Ishikawa (cell line): ENCODE results near the gene ARL4C.

Source experiments
- CEBPB ChIP-seq: IDR thresholded peaks from 2 replicates; pipeline ENCODE4 v1.6.1; 2012
- CREB1 ChIP-seq: IDR thresholded peaks from 2 replicates; pipeline ENCODE4 v1.6.1; 2012; ENCODE audit warnings: low read depth
- EGR1 ChIP-seq: IDR thresholded peaks from 2 replicates; pipeline ENCODE4 v1.6.1; 2012
- EP300 ChIP-seq: IDR thresholded peaks from 2 replicates; pipeline ENCODE4 v1.6.1; 2012; ENCODE audit warnings: borderline replicate concordance
- FOXM1 ChIP-seq: IDR thresholded peaks from 2 replicates; pipeline ENCODE4 v1.6.1; 2012; ENCODE audit warnings: low read depth, borderline replicate concordance
- NFIC ChIP-seq: IDR thresholded peaks from 2 replicates; pipeline ENCODE4 v1.6.1; 2012
- RAD21 ChIP-seq: IDR thresholded peaks from 2 replicates; pipeline ENCODE4 v1.6.1; 2012; ENCODE audit warnings: low read depth
- TAF1 ChIP-seq: IDR thresholded peaks from 2 replicates; pipeline ENCODE4 v1.6.1; 2012; ENCODE audit warnings: low read depth, mild to moderate bottlenecking
- TCF12 ChIP-seq: IDR thresholded peaks from 2 replicates; pipeline ENCODE4 v1.6.1; 2012; ENCODE audit warnings: low read depth
- TEAD4 ChIP-seq: IDR thresholded peaks from 2 replicates; pipeline ENCODE4 v1.6.1; 2012
- YY1 ChIP-seq: IDR thresholded peaks from 2 replicates; pipeline ENCODE4 v1.6.1; 2012; ENCODE audit warnings: low read depth
- ZBTB7A ChIP-seq: IDR thresholded peaks from 2 replicates; pipeline ENCODE4 v1.6.1; 2012; ENCODE audit warnings: low read depth
- TF ChIP-seq, protein P1 (sequence below): IDR thresholded peaks from 2 replicates; pipeline ENCODE4 v1.6.1; 2012; ENCODE audit warnings: low read depth, mild to moderate bottlenecking
- TF ChIP-seq, protein P2 (sequence below): IDR thresholded peaks from 2 replicates; pipeline ENCODE4 v1.6.1; 2012
- TF ChIP-seq, protein P3 (sequence below): IDR thresholded peaks from 2 replicates; pipeline ENCODE4 v1.6.1; 2012

ARL4C gene

DNA sequence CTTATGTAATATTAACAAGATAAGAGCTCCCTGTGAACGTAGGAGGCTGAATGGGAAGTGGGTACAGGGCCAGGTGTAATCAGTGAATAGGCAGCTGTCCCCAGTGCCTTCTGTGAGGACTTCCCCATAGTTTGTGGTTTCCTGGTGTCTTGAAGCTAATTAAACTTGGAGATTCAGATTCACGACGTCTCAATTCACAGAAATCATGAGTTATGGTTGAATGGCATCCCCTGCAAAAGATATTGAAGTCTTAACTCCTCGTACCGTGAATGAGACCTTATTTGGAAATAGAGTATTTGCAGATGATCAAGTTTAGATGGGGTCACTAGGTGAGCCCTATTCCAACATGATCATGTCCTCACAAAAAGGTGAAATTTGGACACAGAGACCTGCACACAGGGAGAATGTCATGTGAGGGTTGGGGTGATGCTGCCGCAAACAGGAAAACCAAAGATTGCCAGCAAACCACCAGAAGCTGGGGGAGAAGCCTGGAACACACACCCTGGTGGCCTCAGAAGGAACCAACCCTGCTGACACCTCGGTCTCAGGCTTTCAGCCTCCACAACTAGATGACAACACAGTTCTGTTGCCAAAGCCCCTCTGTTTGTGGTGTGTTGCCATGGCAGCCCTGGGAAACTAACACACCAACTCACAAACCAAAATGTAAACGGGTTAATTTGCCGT is 13.2 kb downstream of the ARL4C start:
- TF ChIP-seq, protein P1, sequence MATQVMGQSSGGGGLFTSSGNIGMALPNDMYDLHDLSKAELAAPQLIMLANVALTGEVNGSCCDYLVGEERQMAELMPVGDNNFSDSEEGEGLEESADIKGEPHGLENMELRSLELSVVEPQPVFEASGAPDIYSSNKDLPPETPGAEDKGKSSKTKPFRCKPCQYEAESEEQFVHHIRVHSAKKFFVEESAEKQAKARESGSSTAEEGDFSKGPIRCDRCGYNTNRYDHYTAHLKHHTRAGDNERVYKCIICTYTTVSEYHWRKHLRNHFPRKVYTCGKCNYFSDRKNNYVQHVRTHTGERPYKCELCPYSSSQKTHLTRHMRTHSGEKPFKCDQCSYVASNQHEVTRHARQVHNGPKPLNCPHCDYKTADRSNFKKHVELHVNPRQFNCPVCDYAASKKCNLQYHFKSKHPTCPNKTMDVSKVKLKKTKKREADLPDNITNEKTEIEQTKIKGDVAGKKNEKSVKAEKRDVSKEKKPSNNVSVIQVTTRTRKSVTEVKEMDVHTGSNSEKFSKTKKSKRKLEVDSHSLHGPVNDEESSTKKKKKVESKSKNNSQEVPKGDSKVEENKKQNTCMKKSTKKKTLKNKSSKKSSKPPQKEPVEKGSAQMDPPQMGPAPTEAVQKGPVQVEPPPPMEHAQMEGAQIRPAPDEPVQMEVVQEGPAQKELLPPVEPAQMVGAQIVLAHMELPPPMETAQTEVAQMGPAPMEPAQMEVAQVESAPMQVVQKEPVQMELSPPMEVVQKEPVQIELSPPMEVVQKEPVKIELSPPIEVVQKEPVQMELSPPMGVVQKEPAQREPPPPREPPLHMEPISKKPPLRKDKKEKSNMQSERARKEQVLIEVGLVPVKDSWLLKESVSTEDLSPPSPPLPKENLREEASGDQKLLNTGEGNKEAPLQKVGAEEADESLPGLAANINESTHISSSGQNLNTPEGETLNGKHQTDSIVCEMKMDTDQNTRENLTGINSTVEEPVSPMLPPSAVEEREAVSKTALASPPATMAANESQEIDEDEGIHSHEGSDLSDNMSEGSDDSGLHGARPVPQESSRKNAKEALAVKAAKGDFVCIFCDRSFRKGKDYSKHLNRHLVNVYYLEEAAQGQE: no peak
- TF ChIP-seq, protein P2, sequence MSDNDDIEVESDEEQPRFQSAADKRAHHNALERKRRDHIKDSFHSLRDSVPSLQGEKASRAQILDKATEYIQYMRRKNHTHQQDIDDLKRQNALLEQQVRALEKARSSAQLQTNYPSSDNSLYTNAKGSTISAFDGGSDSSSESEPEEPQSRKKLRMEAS: no peak
- TF ChIP-seq YY1 (no peak), CREB1 (no peak), TEAD4 (no peak), FOXM1 (no peak), ZBTB7A (no peak), TAF1 (no peak)

DNA sequence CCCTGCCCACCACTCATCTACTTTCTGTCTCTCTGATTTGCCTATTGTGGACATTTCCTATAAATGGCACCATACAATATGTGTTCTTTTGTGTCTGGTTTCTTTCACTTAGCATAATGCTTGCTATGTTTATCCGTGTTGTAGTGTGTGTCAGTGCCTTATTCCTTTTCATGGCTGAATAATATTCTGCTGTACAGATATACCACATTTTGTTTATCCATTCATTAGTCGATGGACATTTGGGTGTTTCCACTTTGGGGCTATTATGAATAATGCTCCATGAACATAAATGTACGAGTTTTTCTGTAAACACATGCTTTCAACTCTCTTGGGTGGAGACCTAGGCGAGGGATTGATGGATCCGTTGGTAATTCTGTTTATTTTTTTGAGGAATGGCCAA is 15.6 kb downstream of the ARL4C start:
- TF ChIP-seq TCF12: no peak

DNA sequence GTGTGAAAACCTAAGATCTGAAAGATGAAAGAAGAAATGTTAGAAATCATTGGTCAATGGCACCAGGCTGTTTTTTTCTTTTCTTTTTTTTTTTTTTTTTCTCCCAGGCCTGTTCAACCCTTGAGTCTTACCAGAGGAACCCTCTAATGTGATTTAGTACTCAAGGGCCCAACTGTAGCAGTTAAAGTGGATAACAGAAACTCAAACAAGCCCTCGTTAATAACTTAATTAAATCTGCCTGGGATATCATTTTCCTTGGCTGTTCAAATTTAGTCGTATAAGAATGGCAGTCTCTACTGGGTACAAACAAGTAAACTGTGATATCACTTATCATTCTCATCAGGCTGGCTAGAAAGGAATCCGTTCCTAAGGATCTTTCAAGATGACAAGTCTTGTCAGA is 16.5 kb downstream of the ARL4C start:
- TF ChIP-seq CEBPB (no peak), TAF1 (no peak), EGR1 (no peak)
- TF ChIP-seq, protein P1: no peak
- TF ChIP-seq, protein P2: no peak

DNA sequence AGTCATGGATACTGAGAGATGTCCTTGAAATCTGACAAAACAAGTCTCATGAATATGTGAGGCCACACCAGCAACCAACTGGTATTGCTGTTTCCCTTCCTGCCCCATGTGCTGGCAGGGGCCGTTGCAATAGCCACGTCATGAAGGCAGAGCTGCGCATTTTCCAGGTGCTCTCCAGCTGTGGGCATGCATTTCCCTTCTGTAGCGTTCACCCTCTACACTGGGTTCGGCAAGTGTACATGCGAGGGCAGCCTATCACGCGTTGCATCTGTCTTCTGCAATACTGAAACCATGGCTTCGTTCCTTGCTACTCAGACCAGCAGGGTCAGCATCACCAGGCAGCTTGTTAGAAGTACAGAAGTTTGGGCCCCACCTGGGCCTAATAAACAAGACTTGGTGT is 17.4 kb downstream of the ARL4C start:
- TF ChIP-seq, protein P3, sequence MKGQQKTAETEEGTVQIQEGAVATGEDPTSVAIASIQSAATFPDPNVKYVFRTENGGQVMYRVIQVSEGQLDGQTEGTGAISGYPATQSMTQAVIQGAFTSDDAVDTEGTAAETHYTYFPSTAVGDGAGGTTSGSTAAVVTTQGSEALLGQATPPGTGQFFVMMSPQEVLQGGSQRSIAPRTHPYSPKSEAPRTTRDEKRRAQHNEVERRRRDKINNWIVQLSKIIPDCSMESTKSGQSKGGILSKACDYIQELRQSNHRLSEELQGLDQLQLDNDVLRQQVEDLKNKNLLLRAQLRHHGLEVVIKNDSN: no peak
- TF ChIP-seq EGR1: no peak

DNA sequence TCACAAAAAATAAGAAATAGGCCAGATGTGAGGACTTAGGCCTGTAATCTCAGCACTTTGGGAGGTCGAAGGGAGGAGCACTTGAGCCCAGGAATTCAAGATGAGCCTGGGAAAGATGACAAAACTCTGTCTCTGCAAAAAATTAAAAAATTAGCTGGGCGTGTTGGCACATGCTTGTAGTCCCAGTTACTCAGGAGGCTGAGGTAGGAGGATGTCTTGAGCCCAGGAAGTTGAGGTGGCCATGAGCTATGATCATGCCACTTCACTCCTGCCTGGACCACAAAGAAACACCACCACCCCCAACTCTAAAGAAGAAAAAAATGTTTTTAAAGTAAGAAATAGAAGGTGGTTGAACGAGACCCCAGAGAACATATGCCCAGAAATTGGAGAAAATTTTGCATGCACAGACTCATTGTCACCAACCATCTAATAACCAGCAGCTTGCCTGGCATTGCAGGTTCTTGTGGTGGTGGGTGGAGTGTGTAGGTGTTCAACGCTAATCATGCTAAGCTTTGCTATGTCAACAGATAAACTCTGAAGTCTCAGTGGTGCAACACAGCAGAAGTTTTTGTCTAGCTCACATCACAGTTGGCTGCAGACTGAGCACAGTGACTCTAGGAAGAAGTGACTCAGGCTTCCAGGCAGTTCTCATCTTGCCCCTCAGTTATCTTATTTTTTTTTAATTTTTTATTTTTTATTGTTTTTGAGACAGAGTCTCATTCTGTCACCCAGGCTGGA is 18.6 kb downstream of the ARL4C start:
- TF ChIP-seq ZBTB7A: no peak
- TF ChIP-seq YY1: no peak
- TF ChIP-seq CEBPB: no peak
- TF ChIP-seq TAF1: no peak
- TF ChIP-seq FOXM1: no peak
- TF ChIP-seq EP300: no peak
- TF ChIP-seq, protein P1: no peak
- TF ChIP-seq, protein P3: no peak
- no peak for TF ChIP-seq TEAD4

DNA sequence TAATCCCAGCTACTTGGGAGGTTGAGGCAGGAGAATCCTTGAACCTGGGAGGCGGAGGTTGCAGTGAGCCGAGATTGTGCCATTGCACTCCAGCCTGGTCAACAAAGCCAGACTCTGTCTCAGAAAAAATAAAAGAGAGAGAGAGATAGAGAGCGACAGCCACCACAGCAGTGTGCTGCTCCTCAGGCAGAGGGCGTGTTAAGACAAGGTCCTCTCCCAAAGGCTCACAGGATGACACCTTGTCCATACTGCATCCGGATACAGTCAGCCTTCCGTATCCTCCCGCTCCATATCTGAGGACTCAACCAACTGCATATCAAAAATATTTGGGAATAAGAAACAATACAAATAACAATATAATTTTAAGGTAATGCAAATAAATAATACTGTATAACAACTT is 20.1 kb downstream of the ARL4C start:
- TF ChIP-seq CREB1: no peak
- TF ChIP-seq ZBTB7A: no peak
- no peak for TF ChIP-seq FOXM1
- TF ChIP-seq EP300: no peak
- TF ChIP-seq EGR1: no peak
- TF ChIP-seq, protein P3: no peak
- TF ChIP-seq, protein P1: no peak
- no peak for TF ChIP-seq TAF1
- no peak for TF ChIP-seq YY1
- no peak for TF ChIP-seq TCF12
- no peak for TF ChIP-seq RAD21
- TF ChIP-seq NFIC: no peak
- TF ChIP-seq TEAD4: no peak
- TF ChIP-seq, protein P2: no peak
- no peak for TF ChIP-seq CEBPB
